Breast epithelium (tissue), 4 donors: Measurements from ENCODE around the gene ARHGEF28. TPM values are rescaled to one million over a fixed set of nuclear protein-coding genes. Genes with fewer than 3 reads are reported as not detected.

Source experiments
- DNase-seq, 2 donors: peaks; one replicate each; pipeline ENCODE4 v3.0.0-alpha.2; 2019; ENCODE audit warnings: low spot score in 2 of 2
- H3K27ac ChIP-seq, 2 donors: fragments of 200-600 bp; sonication (generic) in 1 of 2; one replicate each; pipeline ENCODE4 v1.5.1; 2016 to 2019; ENCODE audit warnings: mild to moderate bottlenecking in 1 of 2
- H3K27me3 ChIP-seq, 2 donors: fragments of 200-600 bp; sonication (generic) in 1 of 2; one replicate each; pipeline versions ENCODE4 v1.5.1 to v1.6.0; 2017 to 2019; ENCODE audit warnings: control low read depth in 1 of 2, mild to moderate bottlenecking in 1 of 2
- H3K36me3 ChIP-seq: fragments of 200-600 bp; one replicate; pipeline ENCODE4 v1.5.1; 2019
- H3K4me1 ChIP-seq, 2 donors: fragments of 200-600 bp; sonication (generic); one replicate each; pipeline ENCODE4 v1.5.1; 2016 to 2019; ENCODE audit warnings: control low read depth in 1 of 2
- H3K4me3 ChIP-seq, 3 donors: fragments of 200-600 bp; sonication (generic); 1 replicate in 2 of 3; 2 replicates in 1 of 3; pipeline ENCODE4 v1.5.1; 2016 to 2019; ENCODE audit warnings: mild to moderate bottlenecking in 3 of 3, moderate library complexity in 2 of 3
- H3K9me3 ChIP-seq, 2 donors: fragments of 200-600 bp; sonication (generic) in 1 of 2; one replicate each; pipeline ENCODE4 v1.5.1; 2016 to 2019; ENCODE audit warnings: control low read depth in 1 of 2
- POLR2A ChIP-seq: fragments of 450-650 bp; IDR thresholded peaks from one replicate; pipeline ENCODE4 v1.6.1; 2016; ENCODE audit warnings: antibody characterized with exemption, mild to moderate bottlenecking, moderate library complexity
- POLR2AphosphoS5 ChIP-seq, 3 donors: sonication (generic); formaldehyde crosslinking; IDR thresholded peaks; one replicate each; pipeline ENCODE4 v1.6.1; 2017; ENCODE audit warnings: antibody characterized with exemption in 3 of 3
- intact Hi-C: fragments of 100-400 bp; cut with DNase I; formaldehyde crosslinking; loops from one replicate; pipeline ENCODE4 v1.15.1; 2023; ENCODE audit warnings: low total_unique reads
- total RNA-seq, 3 donors: library from RNA; depleted of rRNA; stranded (reverse); fragments of >200 nt; gene quantifications; one replicate each; pipeline ENCODE4 v1.1.0, GENCODE V29; 2016
- TF ChIP-seq, protein P1 (sequence below), 3 donors: fragments of 450-650 bp; IDR thresholded peaks; one replicate each; pipeline ENCODE4 v1.5.1; 2016 to 2017; ENCODE audit warnings: antibody characterized with exemption in 3 of 3, mild to moderate bottlenecking in 3 of 3, moderate library complexity in 3 of 3

The ARHGEF28 gene
- total RNA-seq, 3 donors from 2014 or later, result 11.4 to 65.4 (median 31.5) TPM

DNA sequence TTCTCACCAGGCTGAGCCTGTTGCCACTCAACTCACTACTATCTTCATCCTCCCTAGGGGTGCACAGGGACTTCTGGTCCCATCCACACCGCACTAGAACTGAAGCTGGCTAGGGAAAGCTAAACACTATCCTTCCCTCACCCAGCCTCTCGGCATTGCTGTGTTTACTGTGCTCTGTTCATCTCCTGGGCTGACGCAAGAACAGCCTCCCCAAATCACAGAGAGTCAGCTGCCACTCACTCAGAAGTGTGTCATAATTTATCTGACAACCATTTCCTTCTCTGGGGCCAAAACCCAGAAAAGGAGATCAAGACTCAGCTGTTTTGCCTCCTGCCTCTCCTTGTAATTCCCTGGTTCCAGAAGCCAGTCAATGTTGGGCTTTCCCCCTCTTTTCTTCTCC lies 92.8 kb downstream of the ARHGEF28 start:
- Histone ChIP-seq H3K27me3 (no peaks in the 10 kb centered on the region), H3K9me3 (no peaks in the 10 kb centered on the region), H3K4me3 (no peak overlapping the region), H3K27ac (no peak overlapping the region), H3K36me3 (no peaks in the 10 kb centered on the region), H3K4me1 (no peaks in the 10 kb centered on the region)
- DNase-seq, result no peak
- intact Hi-C loops, result no loop called here
- TF ChIP-seq, protein P1, sequence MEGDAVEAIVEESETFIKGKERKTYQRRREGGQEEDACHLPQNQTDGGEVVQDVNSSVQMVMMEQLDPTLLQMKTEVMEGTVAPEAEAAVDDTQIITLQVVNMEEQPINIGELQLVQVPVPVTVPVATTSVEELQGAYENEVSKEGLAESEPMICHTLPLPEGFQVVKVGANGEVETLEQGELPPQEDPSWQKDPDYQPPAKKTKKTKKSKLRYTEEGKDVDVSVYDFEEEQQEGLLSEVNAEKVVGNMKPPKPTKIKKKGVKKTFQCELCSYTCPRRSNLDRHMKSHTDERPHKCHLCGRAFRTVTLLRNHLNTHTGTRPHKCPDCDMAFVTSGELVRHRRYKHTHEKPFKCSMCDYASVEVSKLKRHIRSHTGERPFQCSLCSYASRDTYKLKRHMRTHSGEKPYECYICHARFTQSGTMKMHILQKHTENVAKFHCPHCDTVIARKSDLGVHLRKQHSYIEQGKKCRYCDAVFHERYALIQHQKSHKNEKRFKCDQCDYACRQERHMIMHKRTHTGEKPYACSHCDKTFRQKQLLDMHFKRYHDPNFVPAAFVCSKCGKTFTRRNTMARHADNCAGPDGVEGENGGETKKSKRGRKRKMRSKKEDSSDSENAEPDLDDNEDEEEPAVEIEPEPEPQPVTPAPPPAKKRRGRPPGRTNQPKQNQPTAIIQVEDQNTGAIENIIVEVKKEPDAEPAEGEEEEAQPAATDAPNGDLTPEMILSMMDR (IDR thresholded peaks at IDR 0.05), result no peak

DNA sequence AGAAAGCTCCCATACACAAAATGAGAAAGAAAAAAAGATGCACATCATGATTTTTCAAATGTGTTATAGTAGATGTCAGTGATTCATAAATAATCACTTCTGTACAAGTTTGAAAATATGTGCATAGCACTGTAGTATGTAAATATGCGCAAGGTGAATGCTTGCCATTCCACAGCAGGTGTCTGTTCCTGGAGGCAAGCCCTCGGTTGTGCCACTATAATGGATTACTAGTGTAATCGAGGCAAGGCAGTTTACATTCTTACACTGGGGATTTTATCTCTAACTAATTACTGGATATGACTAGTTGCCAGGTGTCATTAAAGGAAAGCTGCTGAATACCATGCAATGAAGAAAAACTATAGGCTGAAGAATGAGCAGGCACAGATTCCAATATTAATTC lies 93.6 kb downstream of the ARHGEF28 start:
- no peaks in the 10 kb centered on the region for H3K4me1 ChIP-seq
- no peak for TF ChIP-seq POLR2A
- TF ChIP-seq, protein P1 (IDR thresholded peaks at IDR 0.05), result no peak
- TF ChIP-seq POLR2AphosphoS5 (IDR thresholded peaks at IDR 0.05), result no peak
- H3K27me3 ChIP-seq, result no peaks in the 10 kb centered on the region
- no peak for DNase-seq
- no peaks in the 10 kb centered on the region for H3K36me3 ChIP-seq
- H3K27ac ChIP-seq, result no peak overlapping the region
- no peaks in the 10 kb centered on the region for H3K9me3 ChIP-seq
- intact Hi-C loops, result loop anchor here (5.0 kb wide), 1 partner anchor 48 kb away; no protein-coding TSS in a partner anchor
- H3K4me3 ChIP-seq, result no peak overlapping the region

DNA sequence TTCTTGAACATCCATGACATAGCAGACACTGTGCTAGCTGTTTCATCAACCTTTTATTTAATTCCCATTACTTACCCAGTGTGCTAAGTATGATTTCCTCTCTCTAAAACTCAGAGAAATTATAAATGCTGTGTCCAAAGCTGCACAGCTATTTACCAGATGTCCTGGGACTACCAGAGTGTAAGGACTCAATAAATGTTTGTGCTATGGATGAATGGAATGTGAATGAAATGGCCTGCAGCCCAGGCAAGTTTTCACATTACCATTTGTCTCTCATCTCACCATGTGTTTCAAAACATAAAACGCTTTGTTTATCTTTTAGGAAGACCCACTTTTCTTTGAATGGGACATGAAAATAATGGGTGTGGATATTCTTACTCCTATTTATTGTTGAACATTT lies 96.2 kb downstream of the ARHGEF28 start:
- Histone ChIP-seq H3K4me1 (no peaks in the 10 kb centered on the region), H3K27me3 (no peaks in the 10 kb centered on the region), H3K27ac (no peak overlapping the region), H3K4me3 (no peak overlapping the region), H3K36me3 (no peaks in the 10 kb centered on the region), H3K9me3 (no peaks in the 10 kb centered on the region)
- no peak for DNase-seq
- TF ChIP-seq, protein P1 (IDR thresholded peaks at IDR 0.05), result no peak
- TF ChIP-seq POLR2A, result no peak
- TF ChIP-seq POLR2AphosphoS5 (IDR thresholded peaks at IDR 0.05), result no peak
- intact Hi-C loops, result loop anchor here (2.0 to 5.0 kb wide), 2 partner anchors 45 to 63 kb away; no protein-coding TSS in a partner anchor

DNA sequence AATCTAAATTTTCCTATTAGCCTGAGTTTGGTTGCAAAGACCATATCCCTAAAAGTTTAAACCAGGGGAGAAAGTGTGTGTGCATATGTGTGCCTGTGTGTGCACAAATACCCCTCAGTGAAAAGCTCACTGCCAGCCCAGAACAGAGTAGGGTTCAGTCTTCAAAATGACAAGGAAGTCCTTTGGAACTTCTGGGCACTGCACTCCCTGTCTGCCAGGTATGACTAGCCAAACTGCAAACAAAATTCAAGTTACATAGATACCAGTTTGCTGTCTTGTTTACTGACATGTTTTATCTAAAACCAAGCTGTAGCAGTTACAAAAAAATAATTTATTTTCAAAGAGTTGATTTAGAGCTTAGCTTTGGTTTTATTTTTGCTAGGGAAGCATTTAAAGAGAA lies 100.1 kb downstream of the ARHGEF28 start:
- intact Hi-C loops, result no loop called here
- Histone ChIP-seq H3K36me3 (no peaks in the 10 kb centered on the region), H3K9me3 (no peaks in the 10 kb centered on the region), H3K4me3 (no peak overlapping the region), H3K27ac (no peak overlapping the region), H3K27me3 (no peaks in the 10 kb centered on the region), H3K4me1 (no peaks in the 10 kb centered on the region)
- TF ChIP-seq POLR2AphosphoS5 (IDR thresholded peaks at IDR 0.05) (no peak), POLR2A (no peak)
- TF ChIP-seq, protein P1 (IDR thresholded peaks at IDR 0.05), result no peak
- no peak for DNase-seq

DNA sequence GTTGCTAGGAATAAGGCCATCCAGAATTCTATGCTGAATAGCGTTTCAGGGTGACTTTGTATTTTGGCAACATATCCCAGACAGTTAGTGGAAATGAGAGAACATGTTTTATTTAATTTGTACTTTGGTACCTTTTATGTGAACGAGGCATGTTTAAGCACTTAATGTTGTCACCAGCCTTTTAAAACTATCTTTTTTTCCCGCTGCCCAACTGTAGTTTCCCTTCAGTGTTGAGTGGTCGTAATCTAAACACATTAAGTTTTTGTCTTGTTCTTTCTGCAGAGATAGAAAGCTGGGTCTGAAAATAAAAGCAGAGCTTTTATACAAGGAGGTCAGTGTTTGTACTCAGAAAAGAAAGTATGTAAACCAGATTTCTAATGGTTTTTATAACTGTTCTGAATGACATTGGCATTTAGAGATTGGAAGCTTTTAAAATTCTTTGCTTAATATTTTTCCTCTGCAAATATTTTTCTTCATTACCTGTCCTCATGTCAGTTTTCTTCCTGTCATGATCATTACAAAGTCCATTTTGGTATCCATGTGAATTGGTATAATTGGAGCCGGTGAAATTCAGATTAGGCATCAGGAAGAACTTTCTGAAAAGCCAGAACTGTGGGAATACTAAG lies 100.7 kb downstream of the ARHGEF28 start:
- no peak for TF ChIP-seq POLR2AphosphoS5 (IDR thresholded peaks at IDR 0.05)
- no peak for TF ChIP-seq POLR2A
- TF ChIP-seq, protein P1 (IDR thresholded peaks at IDR 0.05), result no peak
- Histone ChIP-seq H3K36me3 (no peaks in the 10 kb centered on the region), H3K27me3 (no peaks in the 10 kb centered on the region), H3K4me3 (no peak overlapping the region), H3K4me1 (no peaks in the 10 kb centered on the region), H3K9me3 (no peaks in the 10 kb centered on the region), H3K27ac (no peak overlapping the region)
- DNase-seq, result no peak
- intact Hi-C loops, result no loop called here
